EH (cell line): ENCODE measurements around the gene GNB1.

Experiments used
- DNase-seq: peaks from one replicate; pipeline ENCODE4 v3.0.0-alpha.2; 2015; ENCODE audit warnings: low read depth

Gene GNB1

GRCh38 chr1:1826356-1827088, 64.4 kb downstream of the GNB1 start:
- DNase-seq, result peak; percentile 28

- no peak for DNase-seq
These were observed 65.7 kb downstream of the GNB1 start for GRCh38 chr1:1825217-1825616.

GRCh38 chr1:1819762-1820161, 71.1 kb downstream of the GNB1 start:
- no peak for DNase-seq

- no peak for DNase-seq
These were observed 73.7 kb downstream of the GNB1 start for GRCh38 chr1:1817221-1817620.

GRCh38 chr1:1815606-1816281, 75.1 kb downstream of the GNB1 start:
- no peak for DNase-seq

- DNase-seq, result no peak
These were observed 81.4 kb downstream of the GNB1 start for GRCh38 chr1:1809489-1809888.

- DNase-seq, result no peak
These were observed 82.7 kb downstream of the GNB1 start for GRCh38 chr1:1808206-1808605.

- DNase-seq, result peak; percentile 55
These were observed 84.0 kb downstream of the GNB1 start for GRCh38 chr1:1806890-1807289.

- no peak for DNase-seq
These were observed 86.6 kb downstream of the GNB1 start for GRCh38 chr1:1804301-1804700.

GRCh38 chr1:1802871-1803270, 88.0 kb downstream of the GNB1 start:
- no peak for DNase-seq

GRCh38 chr1:1799716-1800115, 91.2 kb downstream of the GNB1 start:
- no peak for DNase-seq

- DNase-seq, result no peak
These were observed 93.1 kb downstream of the GNB1 start for GRCh38 chr1:1797731-1798341.

- DNase-seq, result no peak
These were observed 94.4 kb downstream of the GNB1 start for GRCh38 chr1:1796466-1796865.

GRCh38 chr1:1794999-1795398, 95.9 kb downstream of the GNB1 start:
- DNase-seq, result no peak

- no peak for DNase-seq
These were observed 97.2 kb downstream of the GNB1 start for GRCh38 chr1:1793481-1794244.

GRCh38 chr1:1788646-1789431, 102.0 kb downstream of the GNB1 start:
- peak; percentile 31 for DNase-seq

- no peak for DNase-seq
These were observed 102.8 kb downstream of the GNB1 start for GRCh38 chr1:1788136-1788535.

GRCh38 chr1:1786836-1787605, 103.9 kb downstream of the GNB1 start:
- no peak for DNase-seq

- no peak for DNase-seq
These were observed 105.2 kb downstream of the GNB1 start for GRCh38 chr1:1785666-1786065.

GRCh38 chr1:1784933-1785332, 106.0 kb downstream of the GNB1 start:
- DNase-seq, result no peak

- DNase-seq, result no peak
These were observed 107.6 kb downstream of the GNB1 start for GRCh38 chr1:1783320-1783719.
